Heart left ventricle (tissue), 16 donors: ENCODE results near the gene MAGI2. TPM values are rescaled to one million over a fixed set of nuclear protein-coding genes. Genes with fewer than 3 reads are reported as not detected.

ENCODE experiments used
- ATAC-seq, 4 donors: fragments of 200-7000 bp; cut with Tn5 transposase; one replicate each; pipeline ENCODE4 v1.9.1; 2020 to 2022; ENCODE audit warnings: moderate library complexity in 4 of 4, mild to moderate bottlenecking in 3 of 4, moderate number of reproducible peaks in 1 of 4
- DNase-seq, 5 donors: peaks; one replicate each; pipeline ENCODE4 v3.0.0-alpha.2; 2020
- H3K27ac ChIP-seq, 12 donors: fragments of 200-600 bp; sonication (generic) in 4 of 12; one replicate each; pipeline versions ENCODE4 v1.5.0 to v1.8.0; 2016 to 2022; ENCODE audit warnings: mild to moderate bottlenecking in 2 of 12
- H3K27me3 ChIP-seq, 9 donors: fragments of 200-600 bp; sonication (generic) in 2 of 9; one replicate each; pipeline versions ENCODE4 v1.5.1 to v1.8.0; 2016 to 2022; ENCODE audit warnings: mild to moderate bottlenecking in 3 of 9
- H3K36me3 ChIP-seq, 9 donors: fragments of 200-600 bp; sonication (generic) in 2 of 9; one replicate each; pipeline versions ENCODE4 v1.5.0 to v1.8.0; 2018 to 2022; ENCODE audit warnings: mild to moderate bottlenecking in 2 of 9
- H3K4me1 ChIP-seq, 12 donors: fragments of 200-600 bp; sonication (generic) in 4 of 12; one replicate each; pipeline versions ENCODE4 v1.5.0 to v1.8.0; 2016 to 2022; ENCODE audit warnings: mild to moderate bottlenecking in 3 of 12
- H3K4me3 ChIP-seq, 12 donors: fragments of 200-600 bp; sonication (generic) in 4 of 12; one replicate each; pipeline versions ENCODE4 v1.5.0 to v1.8.0; 2017 to 2022; ENCODE audit warnings: mild to moderate bottlenecking in 9 of 12, moderate library complexity in 4 of 12
- H3K9me3 ChIP-seq, 12 donors: fragments of 200-600 bp; sonication (generic) in 4 of 12; one replicate each; pipeline versions ENCODE4 v1.5.0 to v1.8.0; 2016 to 2022; ENCODE audit warnings: mild to moderate bottlenecking in 1 of 12
- POLR2A ChIP-seq, 2 donors: fragments of 450-650 bp; IDR thresholded peaks; one replicate each; pipeline ENCODE4 v1.6.1; 2017; ENCODE audit warnings: antibody characterized with exemption in 2 of 2, mild to moderate bottlenecking in 2 of 2, moderate library complexity in 2 of 2
- WGBS, 4 donors: extraction: QIAGEN DNeasy Blood & Tissue Kit in 2 of 4; methylation state at CpG; one replicate each; pipeline versions ENCODE4 v1.1.5 to v1.1.7; 2013 to 2018; 5-methylcytosine and 5-hydroxymethylcytosine counted together
- intact Hi-C, 10 donors: fragments of 100-400 bp; cut with DNase I; formaldehyde crosslinking; loops; one replicate each; pipeline versions ENCODE4 v1.11.1 to v1.14.2; 2022
- polyA plus RNA-seq, 2 donors: library from polyadenylated mRNA; stranded (reverse); fragments of 200-250 nt; gene quantifications; one replicate each; pipeline ENCODE4 v1.2.3, GENCODE V29; 2013
- total RNA-seq, 9 donors: library from RNA; depleted of rRNA in 2 of 9; stranded (reverse); fragments of >200 nt in 2 of 9; fragmentation: NEBNext Ultra II Directional in 3 of 9; extraction: Animal tissue kit (Norgen Biotek cat#: 25700) in 3 of 9; gene quantifications; one replicate each; pipeline versions ENCODE4 v1.1.0 to v1.2.4, GENCODE V29; 2016 to 2023
- TF ChIP-seq, protein P1 (sequence below), 12 donors: fragments of 200-600 bp; sonication (generic) in 4 of 12; IDR thresholded peaks; one replicate each; pipeline versions ENCODE4 v1.5.0 to v1.8.0; 2018 to 2022; ENCODE audit warnings: antibody characterized with exemption in 12 of 12, mild to moderate bottlenecking in 5 of 12
- donor health status: ischemic (EF 13 %, LVEDD 7.1; RV severe dilation, severe dysfunction).
- donor health status: healthy with polysubstance abuse.
- donor health status: DM: no; HTN: yes; CAD: no.
- donor health status: DM: no; HTN: no; CAD: no.
- donor health status: ischemic (EF 25% LVEDD 6.9; RV normal size, moderate dysfunction).
- donor health status: ischemic (EF 25% LVEDD 5.7; RV mildly dilated, moderate dysfunction).
- donor health status: healthy.
- donor health status: DM: yes; HTN: yes; CAD: no.
- donor health status: ischemic (EF 35%, LVEDD 5.7; RV mildly dilated, moderate dysfunction).
- donor health status: nonischemic (EF 11% LVEDD 7.7; RV severe dilation, severe dysfunction).
- donor health status: DM: yes; HTN: yes; CAD: no.
- donor health status: PGD.
- donor health status: ischemic (EF 29% LVEDD 5.4; RV normal size, mild dysfunction).
- donor health status: nonischemic (EF 23%, LVEDD 6.1; RV moderate dilation, normal function).

MAGI2 gene
- total and polyA plus RNA-seq, 11 donors: 1.1 to 6.8 (median 3.8) TPM

DNA sequence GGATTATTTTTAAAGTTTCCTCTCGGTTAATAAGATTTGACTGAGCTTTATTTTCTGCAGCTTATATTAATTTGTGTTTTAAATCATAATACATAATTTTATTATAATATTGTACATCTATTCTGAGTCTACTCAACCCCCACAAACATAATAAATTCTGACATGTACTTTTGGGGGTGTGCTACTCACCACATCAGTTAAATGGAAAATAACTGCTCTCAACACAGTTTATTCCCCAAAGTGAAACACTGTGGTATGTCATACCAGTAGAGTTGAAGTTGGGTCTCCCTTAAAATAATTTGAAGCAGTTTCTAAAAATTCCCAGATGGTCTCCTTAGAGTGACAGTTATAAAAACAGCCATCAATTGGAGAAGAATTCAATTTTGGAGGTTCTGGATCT lies 1191.7 kb downstream of the MAGI2 start:
- H3K36me3 ChIP-seq: no peaks in the 10 kb centered on the region
- H3K27me3 ChIP-seq: no peaks in the 10 kb centered on the region
- H3K4me1 ChIP-seq: no peaks in the 10 kb centered on the region
- H3K4me3 ChIP-seq: no peak overlapping the region
- DNase-seq (no peak), ATAC-seq (no peak)
- intact Hi-C loops: no loop called here
- WGBS, 4 donors: 78 to 92% (median 89%) methylated on average over 1 of the region's 1 CpG
- H3K9me3 ChIP-seq: no peaks in the 10 kb centered on the region
- no peak overlapping the region for H3K27ac ChIP-seq
- no peak for TF ChIP-seq POLR2A (IDR thresholded peaks at IDR 0.05)
- TF ChIP-seq, protein P1, sequence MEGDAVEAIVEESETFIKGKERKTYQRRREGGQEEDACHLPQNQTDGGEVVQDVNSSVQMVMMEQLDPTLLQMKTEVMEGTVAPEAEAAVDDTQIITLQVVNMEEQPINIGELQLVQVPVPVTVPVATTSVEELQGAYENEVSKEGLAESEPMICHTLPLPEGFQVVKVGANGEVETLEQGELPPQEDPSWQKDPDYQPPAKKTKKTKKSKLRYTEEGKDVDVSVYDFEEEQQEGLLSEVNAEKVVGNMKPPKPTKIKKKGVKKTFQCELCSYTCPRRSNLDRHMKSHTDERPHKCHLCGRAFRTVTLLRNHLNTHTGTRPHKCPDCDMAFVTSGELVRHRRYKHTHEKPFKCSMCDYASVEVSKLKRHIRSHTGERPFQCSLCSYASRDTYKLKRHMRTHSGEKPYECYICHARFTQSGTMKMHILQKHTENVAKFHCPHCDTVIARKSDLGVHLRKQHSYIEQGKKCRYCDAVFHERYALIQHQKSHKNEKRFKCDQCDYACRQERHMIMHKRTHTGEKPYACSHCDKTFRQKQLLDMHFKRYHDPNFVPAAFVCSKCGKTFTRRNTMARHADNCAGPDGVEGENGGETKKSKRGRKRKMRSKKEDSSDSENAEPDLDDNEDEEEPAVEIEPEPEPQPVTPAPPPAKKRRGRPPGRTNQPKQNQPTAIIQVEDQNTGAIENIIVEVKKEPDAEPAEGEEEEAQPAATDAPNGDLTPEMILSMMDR (IDR thresholded peaks at IDR 0.05): no peak

DNA sequence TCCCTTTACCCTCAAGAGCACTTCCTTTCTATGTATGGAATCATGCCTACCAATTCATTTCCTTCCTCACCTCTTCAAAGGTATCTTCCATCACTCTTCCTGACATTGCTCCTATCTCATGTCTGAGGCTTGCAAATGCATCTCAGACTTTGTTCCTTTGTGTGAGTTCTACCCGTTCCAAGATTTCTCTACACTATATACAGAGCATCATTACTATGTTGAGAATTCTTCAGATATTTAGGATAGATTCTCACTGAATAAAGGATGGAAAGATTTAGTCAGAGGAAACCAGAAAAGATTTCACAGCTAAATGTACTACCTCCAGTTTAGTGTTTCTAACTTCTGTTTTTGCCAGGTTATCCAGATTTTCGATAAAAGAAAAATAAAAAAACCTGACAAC lies 1192.2 kb downstream of the MAGI2 start:
- intact Hi-C loops: no loop called here
- no peaks in the 10 kb centered on the region for H3K9me3 ChIP-seq
- DNase-seq (no peak), ATAC-seq (no peak)
- TF ChIP-seq, protein P1 (IDR thresholded peaks at IDR 0.05): no peak
- no peak for TF ChIP-seq POLR2A (IDR thresholded peaks at IDR 0.05)
- no peaks in the 10 kb centered on the region for H3K36me3 ChIP-seq
- H3K4me3 ChIP-seq: no peak overlapping the region
- H3K4me1 ChIP-seq: no peaks in the 10 kb centered on the region
- no peaks in the 10 kb centered on the region for H3K27me3 ChIP-seq
- no peak overlapping the region for H3K27ac ChIP-seq
- 73 to 85% (median 78%) methylated on average over 2 of the region's 2 CpGs for WGBS, 4 donors

DNA sequence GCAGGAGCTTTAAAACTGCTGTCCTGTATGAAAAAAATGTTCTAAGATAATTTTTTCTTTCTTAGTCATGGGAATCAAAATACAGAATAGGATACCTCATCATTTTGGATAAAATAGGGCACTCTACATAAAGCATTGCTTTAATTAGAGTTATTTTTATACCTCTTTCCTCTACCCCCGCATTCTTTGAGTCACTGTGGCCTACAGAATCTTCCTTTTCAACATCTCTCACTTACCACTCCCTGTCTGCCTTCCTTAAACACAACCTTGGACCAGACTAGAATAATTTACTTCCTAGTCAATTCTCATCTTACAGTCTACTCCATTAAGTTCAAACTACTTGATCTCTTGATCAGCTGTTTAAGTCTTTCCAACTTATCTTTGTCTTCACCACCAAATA lies 1192.6 kb downstream of the MAGI2 start:
- 63 to 82% (median 73%) methylated on average over 1 of the region's 1 CpG for WGBS, 4 donors
- intact Hi-C loops: no loop called here

DNA sequence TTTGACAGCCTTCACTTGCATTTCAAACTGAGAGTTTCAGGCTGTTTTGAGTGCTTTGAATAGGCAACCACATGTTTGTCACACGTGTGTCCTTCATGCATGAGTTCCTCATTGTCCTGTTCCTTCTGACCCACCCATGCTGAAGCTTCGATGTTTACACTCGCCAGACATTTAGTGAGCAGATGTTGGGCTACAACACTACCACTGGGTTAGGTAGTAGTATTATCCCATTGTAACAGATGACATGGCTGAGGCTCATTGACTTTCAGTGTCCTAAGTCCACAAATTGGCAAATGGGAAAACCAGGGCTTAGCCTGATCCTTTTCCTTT lies 1198.8 kb downstream of the MAGI2 start:
- no peak for ATAC-seq
- no peaks in the 10 kb centered on the region for H3K27me3 ChIP-seq
- no peaks in the 10 kb centered on the region for H3K36me3 ChIP-seq
- H3K4me1 ChIP-seq: no peaks in the 10 kb centered on the region
- TF ChIP-seq, protein P1 (IDR thresholded peaks at IDR 0.05): no peak
- TF ChIP-seq POLR2A (IDR thresholded peaks at IDR 0.05): no peak
- intact Hi-C loops: loop anchor here in 1 of 10 donors (10.0 kb wide), 1 partner anchor 60 kb away; no protein-coding TSS in a partner anchor
- no peak overlapping the region for H3K4me3 ChIP-seq
- H3K9me3 ChIP-seq: peaks cover 0 to under 1% (median 0%) of the 10 kb centered on the region in 12 donors
- WGBS, 4 donors: 87 to 91% (median 89%) methylated on average over 3 of the region's 3 CpGs
- H3K27ac ChIP-seq: no peak overlapping the region
- no peak for DNase-seq

More for the DNA sequence above, 1192.6 kb downstream of the MAGI2 start:
- no peaks in the 10 kb centered on the region for H3K36me3 ChIP-seq
- DNase-seq: no peak
- TF ChIP-seq, protein P1 (IDR thresholded peaks at IDR 0.05): no peak
- TF ChIP-seq POLR2A (IDR thresholded peaks at IDR 0.05): no peak
- no peaks in the 10 kb centered on the region for H3K4me1 ChIP-seq
- H3K27me3 ChIP-seq: no peaks in the 10 kb centered on the region
- H3K4me3 ChIP-seq: no peak overlapping the region
- H3K27ac ChIP-seq: no peak overlapping the region
- H3K9me3 ChIP-seq: no peaks in the 10 kb centered on the region
- no peak for ATAC-seq
